Measurements from ENCODE around the gene NLGN2.
"Not testable (repeated sequence)": the region's sequence is repeated elsewhere in the genome, so short reads cannot be mapped to it uniquely, and the experiment has no call there.

NLGN2 gene

GRCh38 chr17:7407485-7408251 lies at the start of gene NLGN2:
NLGN2 (plus strand) TSS chr17:7407845; CDS start chr17:7408256, 411 bp downstream.
- DNase-seq (ENCODE audit: low read depth): no peak

- DNase-seq (ENCODE audit: low read depth): no peak
Measured at GRCh38 chr17:7361906-7362305, 45.7 kb upstream of the NLGN2 start.

- DNase-seq (ENCODE audit: low read depth): no peak
Measured at GRCh38 chr17:7363311-7363710, 44.3 kb upstream of the NLGN2 start.

- DNase-seq (ENCODE audit: low read depth): not testable (repeated sequence)
Measured at GRCh38 chr17:7365963-7366362, 41.7 kb upstream of the NLGN2 start.

- DNase-seq (ENCODE audit: low read depth): no peak
Measured at GRCh38 chr17:7367083-7367482, 40.6 kb upstream of the NLGN2 start.

- DNase-seq (ENCODE audit: low read depth): no peak
Measured at GRCh38 chr17:7367918-7368598, 39.6 kb upstream of the NLGN2 start.

GRCh38 chr17:7368599-7368994 lies 39.0 kb upstream of the NLGN2 start:
- DNase-seq (ENCODE audit: low read depth): not testable (repeated sequence)

GRCh38 chr17:7369825-7370224 lies 37.8 kb upstream of the NLGN2 start:
- no peak for DNase-seq (ENCODE audit: low read depth)

- no peak for DNase-seq (ENCODE audit: low read depth)
Measured at GRCh38 chr17:7370853-7371252, 36.8 kb upstream of the NLGN2 start.

- DNase-seq (ENCODE audit: low read depth): no peak
Measured at GRCh38 chr17:7374353-7374752, 33.3 kb upstream of the NLGN2 start.

- no peak for DNase-seq (ENCODE audit: low read depth)
Measured at GRCh38 chr17:7379134-7379533, 28.5 kb upstream of the NLGN2 start.

- DNase-seq (ENCODE audit: low read depth): no peak
Measured at GRCh38 chr17:7380321-7380720, 27.3 kb upstream of the NLGN2 start.

GRCh38 chr17:7380855-7381683 lies 26.6 kb upstream of the NLGN2 start, which contains the start of gene TNK1:
TNK1 (plus strand) TSS chr17:7381089; CDS start chr17:7382927, 1,838 bp downstream.
- DNase-seq (ENCODE audit: low read depth): no peak

- no peak for DNase-seq (ENCODE audit: low read depth)
Measured at GRCh38 chr17:7382901-7383300, 24.7 kb upstream of the NLGN2 start.

GRCh38 chr17:7383371-7383741 lies 24.3 kb upstream of the NLGN2 start:
- no peak for DNase-seq (ENCODE audit: low read depth)

- peak; percentile 70 for DNase-seq (ENCODE audit: low read depth)
Measured at GRCh38 chr17:7383742-7384488, 23.7 kb upstream of the NLGN2 start.

- DNase-seq (ENCODE audit: low read depth): no peak
Measured at GRCh38 chr17:7384489-7385081, 23.1 kb upstream of the NLGN2 start.

- no peak for DNase-seq (ENCODE audit: low read depth)
Measured at GRCh38 chr17:7388856-7389255, 18.8 kb upstream of the NLGN2 start.

- DNase-seq (ENCODE audit: low read depth): no peak
Measured at GRCh38 chr17:7389924-7390910, 17.4 kb upstream of the NLGN2 start.

GRCh38 chr17:7391307-7391706 lies 16.3 kb upstream of the NLGN2 start:
- DNase-seq (ENCODE audit: low read depth): no peak
